GM18873 (cell line): ENCODE results near the gene PHKB.
"Not testable (repeated sequence)": the region's sequence is repeated elsewhere in the genome, so short reads cannot be mapped to it uniquely, and the experiment has no call there.

Source experiments
- ATAC-seq: cut with Tn5 transposase; IDR thresholded peaks from one replicate; pipeline ENCODE4 v1.9.1; 2021; ENCODE audit warnings: mild to moderate bottlenecking, moderate library complexity, moderate number of reproducible peaks; ENCODE audit not compliant: unreplicated experiment, low FRiP score

The PHKB gene

GRCh38 chr16:47657977-47658376 is 196.8 kb downstream of the PHKB start:
- ATAC-seq, result no peak

- ATAC-seq, result no peak
Observed at GRCh38 chr16:47660540-47660939, 199.4 kb downstream of the PHKB start.

GRCh38 chr16:47664653-47665325 is 203.7 kb downstream of the PHKB start:
- no peak for ATAC-seq

- ATAC-seq, result no peak
Observed at GRCh38 chr16:47666434-47666833, 205.3 kb downstream of the PHKB start.

- no peak for ATAC-seq
Observed at GRCh38 chr16:47667956-47668355, 206.8 kb downstream of the PHKB start.

- no peak for ATAC-seq
Observed at GRCh38 chr16:47672475-47672874, 211.3 kb downstream of the PHKB start.

GRCh38 chr16:47676635-47677177 is 215.6 kb downstream of the PHKB start:
- no peak for ATAC-seq

GRCh38 chr16:47681571-47681970 is 220.4 kb downstream of the PHKB start:
- not testable (repeated sequence) for ATAC-seq

GRCh38 chr16:47687694-47688093 is 226.6 kb downstream of the PHKB start:
- no peak for ATAC-seq

- no peak for ATAC-seq
Observed at GRCh38 chr16:47693226-47693625, 232.1 kb downstream of the PHKB start.

GRCh38 chr16:47694543-47694942 is 233.4 kb downstream of the PHKB start:
- ATAC-seq, result no peak

GRCh38 chr16:47695756-47696155 is 234.6 kb downstream of the PHKB start:
- no peak for ATAC-seq

GRCh38 chr16:47697826-47698225 is 236.7 kb downstream of the PHKB start:
- ATAC-seq, result no peak

- ATAC-seq, result no peak
Observed at GRCh38 chr16:47699106-47699505, 238.0 kb downstream of the PHKB start.

GRCh38 chr16:47700857-47701587 is 239.9 kb downstream of the PHKB start:
- ATAC-seq, result no peak

- no peak for ATAC-seq
Observed at GRCh38 chr16:47705266-47705665, 244.1 kb downstream of the PHKB start.

GRCh38 chr16:47711809-47712208 is 250.7 kb downstream of the PHKB start:
- ATAC-seq, result no peak

GRCh38 chr16:47712276-47713224 is 251.4 kb downstream of the PHKB start:
- no peak for ATAC-seq

- no peak for ATAC-seq
Observed at GRCh38 chr16:47713225-47713595, 252.1 kb downstream of the PHKB start.

- ATAC-seq, result no peak
Observed at GRCh38 chr16:47715442-47716083, 254.4 kb downstream of the PHKB start.
